ENCODE data around the gene MRPL23.
A peak's percentile ranks its signal among the peaks of the same experiment; 100 is the strongest.

MRPL23 gene

DNA sequence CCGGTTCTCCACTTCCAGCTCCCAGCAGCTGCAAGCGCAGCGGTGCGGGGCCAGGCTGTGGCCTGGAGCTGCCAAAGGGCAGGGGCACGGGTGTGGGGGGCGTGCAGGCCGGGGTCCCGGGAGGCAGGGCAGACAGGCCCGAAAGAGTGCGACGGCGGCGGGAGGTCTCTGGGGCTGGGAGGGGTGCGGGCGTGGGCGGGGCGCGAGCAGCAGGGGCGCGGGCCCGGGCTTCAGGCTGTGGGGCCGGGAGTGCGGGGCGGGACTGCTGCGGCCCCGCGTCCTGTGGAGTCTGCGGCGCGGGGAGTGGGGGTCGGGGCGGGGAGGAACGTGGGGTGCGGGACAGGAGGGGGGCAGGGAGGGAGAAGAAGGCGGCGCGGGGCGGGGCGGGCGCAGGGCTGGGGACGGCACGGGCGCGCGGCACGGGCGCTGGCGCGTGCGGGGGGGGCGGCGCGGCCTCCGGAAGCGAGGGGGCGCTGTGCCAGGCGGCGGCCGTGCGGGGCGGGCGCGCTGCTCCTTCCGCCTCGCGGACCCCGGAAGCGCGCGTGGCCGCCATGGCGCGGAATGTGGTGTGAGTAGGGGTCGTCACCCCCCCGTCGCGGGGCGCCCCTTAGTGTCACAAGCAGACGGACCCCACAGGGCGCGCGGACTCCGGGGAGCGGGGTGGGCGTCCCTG is at the start of gene MRPL23:
TSS of gene MRPL23 (plus strand) at position 521 of the 673 bp plus-strand sequence. CDS start at position 552, 31 bp downstream.
- no peak for DNase-seq

- DNase-seq = no peak
These were observed 48.0 kb upstream of the MRPL23 start for GRCh38 chr11:1899090-1899489.

- DNase-seq = no peak
These were observed 47.4 kb upstream of the MRPL23 start for GRCh38 chr11:1899686-1900085.

- DNase-seq = no peak
These were observed 41.0 kb upstream of the MRPL23 start for GRCh38 chr11:1906181-1906580.

DNA sequence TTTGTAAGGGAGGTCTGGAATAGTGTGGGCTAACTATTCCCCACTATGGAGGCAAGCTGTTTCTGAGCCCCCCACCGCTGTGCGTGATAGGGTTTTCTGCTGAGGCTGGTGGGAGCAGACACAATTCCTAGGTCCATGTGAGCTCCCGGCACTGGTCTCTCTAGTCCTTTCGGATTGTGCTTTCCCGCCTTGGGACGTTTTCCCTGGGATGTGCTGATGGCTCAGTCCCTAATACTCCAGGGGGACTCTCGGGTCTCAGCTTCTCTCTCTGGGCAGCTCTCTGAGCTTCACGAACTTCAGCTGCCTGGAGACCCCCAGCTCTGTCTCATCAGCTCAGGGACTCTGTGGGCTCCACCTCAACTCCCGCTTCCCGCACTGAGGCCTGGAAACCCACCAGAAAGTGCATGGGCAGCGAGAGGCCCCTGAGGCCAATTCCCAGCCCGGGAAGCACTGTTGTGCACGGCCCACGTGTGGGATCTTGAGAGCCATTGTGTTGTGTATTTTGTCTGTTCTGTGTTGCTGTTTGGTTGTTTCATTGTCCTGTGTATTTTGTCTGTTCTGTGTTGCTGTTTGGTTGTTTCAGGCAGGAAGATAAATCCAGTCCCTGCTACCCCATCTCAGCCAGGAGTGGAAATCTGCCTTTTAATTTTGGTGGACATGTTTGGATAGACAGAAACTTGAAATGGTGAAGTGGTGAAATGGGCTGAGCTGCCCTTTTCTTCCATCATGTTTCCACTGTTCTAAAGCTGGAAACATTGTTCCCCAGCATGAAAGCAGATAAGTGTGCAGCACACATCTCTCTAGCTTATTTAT is 40.3 kb upstream of the MRPL23 start:
- no peak for DNase-seq

- DNase-seq = no peak
These were observed 38.5 kb upstream of the MRPL23 start for GRCh38 chr11:1908618-1909017.

- DNase-seq = no peak
These were observed 37.6 kb upstream of the MRPL23 start for GRCh38 chr11:1909524-1909923.

- no peak for DNase-seq
These were observed 34.7 kb upstream of the MRPL23 start for GRCh38 chr11:1912289-1912878.

GRCh38 chr11:1913271-1914060 is 33.7 kb upstream of the MRPL23 start:
- no peak for DNase-seq

GRCh38 chr11:1915795-1916131 is 31.4 kb upstream of the MRPL23 start:
- no peak for DNase-seq

DNA sequence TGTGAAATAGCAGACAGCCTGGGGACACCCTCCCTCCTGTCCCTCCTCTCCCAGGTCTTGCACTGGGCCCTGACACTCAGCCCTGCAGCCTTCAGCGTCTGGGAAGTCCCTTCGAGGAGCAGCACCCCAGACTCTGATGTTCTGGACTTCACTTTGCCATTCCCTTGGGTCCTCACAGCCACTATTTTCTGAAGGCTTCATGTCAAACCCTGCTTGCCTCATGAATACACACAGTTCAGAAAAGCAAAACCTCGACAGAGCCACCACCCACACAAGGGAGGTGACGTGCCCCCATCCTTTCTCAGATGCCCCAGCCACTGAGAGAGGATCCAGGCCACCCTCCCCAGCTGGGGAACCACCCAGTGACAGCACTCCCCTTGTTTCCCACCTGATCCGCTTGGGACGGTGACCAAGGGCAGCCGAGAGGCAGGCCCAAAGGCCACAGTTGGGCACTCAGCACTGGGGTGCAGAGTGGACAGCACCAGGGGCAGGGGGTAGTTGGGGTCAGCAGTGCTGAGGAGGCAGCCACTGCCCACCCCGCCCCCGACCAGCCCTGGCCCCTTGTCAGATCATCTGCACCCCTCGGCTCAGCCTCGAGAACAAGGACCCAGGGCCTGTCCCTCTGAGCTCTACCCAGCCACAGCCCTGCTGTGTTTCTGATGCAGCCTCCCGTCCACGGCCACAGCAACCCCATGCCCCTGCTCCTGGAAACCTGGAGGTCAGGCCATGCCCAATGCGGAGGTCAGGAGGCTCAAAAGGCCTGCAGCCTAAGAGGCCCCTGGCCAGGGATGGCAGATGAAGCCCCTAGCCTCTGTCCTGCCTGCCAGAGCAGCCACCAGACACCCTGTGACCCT is 30.8 kb upstream of the MRPL23 start:
- no peak for DNase-seq

DNA sequence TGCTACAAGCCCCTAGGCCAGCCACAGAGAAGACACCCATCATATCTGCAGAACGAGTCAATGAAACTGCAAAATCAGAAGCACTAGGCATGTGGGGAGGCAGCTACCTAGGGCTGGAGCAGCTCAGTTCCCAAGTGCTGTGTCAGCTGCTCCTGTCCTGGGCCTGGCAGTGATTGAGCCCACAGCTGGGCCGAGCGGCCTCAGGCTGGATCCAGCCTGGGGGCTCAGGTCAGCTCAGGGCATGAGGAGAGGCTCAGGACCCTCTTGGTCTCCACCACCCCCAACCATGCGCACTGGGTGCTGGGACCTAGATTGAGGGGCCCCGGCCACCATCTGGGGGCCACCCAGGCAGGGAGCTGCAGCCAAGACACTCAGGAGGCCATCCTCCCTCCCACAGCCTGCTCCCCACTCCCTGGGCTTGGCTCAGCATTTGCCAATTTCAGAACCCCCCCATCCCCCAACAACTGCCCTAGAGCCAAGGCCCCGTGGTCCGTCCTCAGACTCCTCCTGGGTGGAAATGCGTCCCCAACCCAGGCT is 30.1 kb upstream of the MRPL23 start:
- DNase-seq = no peak

- peak; percentile 32 for DNase-seq
These were observed 29.4 kb upstream of the MRPL23 start for GRCh38 chr11:1917523-1918435.

- no peak for DNase-seq
These were observed 28.5 kb upstream of the MRPL23 start for GRCh38 chr11:1918436-1919315.

DNA sequence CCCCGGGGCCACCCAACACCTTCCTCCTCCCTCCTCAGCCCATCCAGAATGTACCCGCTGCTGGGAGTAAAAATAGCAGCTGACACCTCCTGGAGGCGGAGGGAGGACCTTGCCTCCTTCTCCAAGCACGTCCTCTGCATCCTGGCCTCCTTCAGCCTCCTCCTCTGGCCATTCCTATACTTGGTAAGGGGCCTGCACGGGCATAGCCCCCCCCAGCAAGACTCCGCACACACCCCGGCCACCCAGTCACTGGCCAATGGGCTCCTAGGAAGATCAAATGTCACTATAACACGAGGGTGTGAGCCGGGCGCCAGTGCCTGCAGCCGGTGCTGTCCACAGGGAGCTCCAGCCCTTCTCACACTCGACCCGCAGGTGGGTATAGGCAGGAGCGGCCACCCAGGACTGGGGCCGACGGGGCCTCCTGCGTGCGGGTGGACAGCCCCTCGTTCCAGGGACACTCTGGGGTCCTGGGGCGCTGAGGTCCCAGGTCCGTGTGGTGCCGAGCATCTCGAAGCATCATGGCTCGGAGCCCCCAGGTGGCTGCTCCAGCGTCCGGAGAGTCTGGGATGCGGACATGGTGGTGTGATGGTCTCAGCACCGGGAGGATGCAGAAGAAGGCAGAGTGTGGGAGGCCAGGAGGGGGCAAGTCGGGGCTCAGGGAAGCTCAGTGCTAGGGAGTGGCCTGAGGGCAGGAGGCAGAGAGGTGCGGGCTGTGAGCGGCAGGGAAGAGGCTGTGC is 27.6 kb upstream of the MRPL23 start, which contains the start of gene TNNT3:
TSS of gene TNNT3 (plus strand) at position 313 of the 737 bp plus-strand sequence. CDS start 3,172 bp downstream, outside the sequence.
- DNase-seq = no peak

GRCh38 chr11:1920128-1920908 is 26.8 kb upstream of the MRPL23 start:
- DNase-seq = no peak

GRCh38 chr11:1920909-1921573 is 26.1 kb upstream of the MRPL23 start:
- DNase-seq = peak; percentile 30

All from DMS53 (cell line).